Kasumi-1 (cell line): ENCODE results near the gene GFER.

Experiments used
- DNase-seq, 2 experiments: peaks; one replicate each; lab custom pipeline; 2025; lab: John Stamatoyannopoulos, UW

GFER gene

DNA sequence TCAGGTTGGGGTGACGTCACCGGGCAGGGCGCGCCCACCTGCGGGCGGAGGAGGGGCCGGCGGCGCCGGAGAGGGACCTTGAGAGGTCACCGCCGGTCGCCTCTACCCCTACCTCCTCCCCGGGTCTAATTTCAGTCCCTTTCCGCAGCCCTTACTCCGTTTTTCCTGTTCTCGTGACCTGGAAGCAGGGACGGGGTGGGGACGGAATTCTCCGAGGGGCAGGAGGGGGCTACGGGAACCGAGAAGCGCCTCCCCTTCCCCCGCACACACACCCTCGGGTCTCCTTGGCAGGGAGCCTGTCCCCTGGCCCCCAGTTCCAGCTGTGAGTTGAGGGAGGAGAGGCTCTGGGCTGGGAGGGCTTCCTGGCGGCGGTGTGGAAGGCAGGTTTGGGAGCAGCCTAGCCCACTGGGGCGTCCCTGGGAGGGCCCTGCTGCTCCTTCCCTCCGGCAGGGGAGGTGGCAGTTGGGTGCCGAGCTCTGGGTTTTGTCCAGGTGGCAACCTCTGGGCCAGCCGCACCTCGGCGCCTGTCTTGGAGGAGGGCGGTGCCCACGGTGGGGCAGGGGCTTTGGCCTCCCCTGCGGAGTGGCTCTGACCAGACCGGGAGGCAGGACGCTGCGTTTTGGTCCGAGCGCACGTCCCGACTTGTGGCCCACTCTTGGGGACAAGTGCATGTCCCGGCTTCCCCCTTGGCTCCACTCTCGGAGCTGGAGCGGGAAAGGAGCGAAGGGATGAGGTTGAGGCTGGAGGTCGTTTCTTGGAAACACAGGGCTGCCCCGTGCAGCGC is 6.5 kb downstream of the GFER start:
- DNase-seq: no peak

DNA sequence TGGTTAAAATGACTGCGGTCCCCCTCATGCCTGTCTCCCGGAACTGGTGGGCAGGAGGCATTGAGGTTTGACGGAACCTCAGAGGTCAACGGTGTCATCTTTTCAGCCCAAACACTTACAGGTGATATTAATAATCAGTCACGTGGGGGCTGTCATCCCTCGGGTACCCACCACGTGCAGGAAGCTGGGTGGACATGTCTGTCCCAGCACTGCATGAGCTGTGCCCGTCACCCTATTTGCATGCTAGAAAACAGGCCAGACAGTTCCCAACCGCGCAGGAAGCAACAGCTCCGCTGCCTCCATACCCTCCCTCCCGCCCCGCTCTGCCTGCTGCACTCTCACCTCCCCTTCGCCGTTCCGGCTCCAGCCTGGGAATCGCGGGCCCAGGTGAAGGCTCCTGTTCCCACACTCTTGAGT is 7.2 kb downstream of the GFER start:
- DNase-seq: peak in 1 of 2 experiments; percentile 2

DNA sequence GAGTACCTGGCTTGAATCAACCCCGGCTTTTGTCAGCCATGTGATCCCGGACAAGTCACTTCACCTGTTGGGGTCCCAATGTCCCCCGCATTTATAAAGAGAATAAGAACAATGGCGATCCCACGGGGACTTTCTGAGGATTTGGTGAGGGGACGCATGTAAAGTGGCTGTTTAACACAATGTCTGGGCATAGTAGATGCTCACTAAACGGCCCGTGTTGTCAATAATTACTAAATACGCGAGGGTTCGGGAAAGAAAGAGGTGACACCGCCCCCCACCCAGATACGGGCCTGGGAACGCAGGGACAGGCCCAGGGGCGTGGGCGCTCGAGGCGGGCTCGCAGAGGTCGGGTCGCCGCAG is 7.6 kb downstream of the GFER start:
- no peak for DNase-seq

DNA sequence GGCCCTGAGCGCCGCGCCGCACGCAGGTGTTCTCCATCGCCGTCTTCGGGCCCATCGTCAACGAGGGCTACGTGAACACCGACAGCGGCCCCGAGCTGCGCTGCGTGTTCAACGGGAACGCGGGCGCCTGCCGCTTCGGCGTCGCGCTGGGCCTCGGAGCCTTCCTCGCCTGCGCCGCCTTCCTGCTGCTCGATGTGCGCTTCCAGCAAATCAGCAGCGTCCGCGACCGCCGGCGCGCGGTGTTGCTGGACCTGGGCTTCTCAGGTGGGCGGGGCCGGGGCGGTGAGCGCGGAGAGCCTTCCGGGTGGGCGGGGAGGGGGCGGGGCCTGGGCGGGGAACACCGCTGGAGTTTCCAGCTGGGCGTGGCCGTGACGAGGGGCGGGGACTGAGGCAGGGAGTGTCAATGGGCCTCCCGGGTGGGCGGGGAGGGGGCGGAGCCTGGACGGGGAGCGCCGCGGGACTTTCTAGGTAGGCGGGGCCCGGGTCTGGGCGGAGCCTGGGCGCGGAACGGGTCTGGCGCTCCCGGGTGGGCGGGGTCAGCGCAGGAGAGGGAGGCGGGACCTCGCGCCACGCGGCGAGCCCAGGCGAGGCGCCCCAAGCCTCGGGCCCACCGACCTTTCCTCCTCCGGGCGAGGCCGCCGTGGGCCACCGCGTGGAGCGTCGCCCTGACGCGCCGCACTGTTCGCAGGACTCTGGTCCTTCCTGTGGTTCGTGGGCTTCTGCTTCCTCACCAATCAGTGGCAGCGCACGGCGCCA is 8.1 kb downstream of the GFER start:
- DNase-seq: peak in 1 of 2 experiments; percentile 23

DNA sequence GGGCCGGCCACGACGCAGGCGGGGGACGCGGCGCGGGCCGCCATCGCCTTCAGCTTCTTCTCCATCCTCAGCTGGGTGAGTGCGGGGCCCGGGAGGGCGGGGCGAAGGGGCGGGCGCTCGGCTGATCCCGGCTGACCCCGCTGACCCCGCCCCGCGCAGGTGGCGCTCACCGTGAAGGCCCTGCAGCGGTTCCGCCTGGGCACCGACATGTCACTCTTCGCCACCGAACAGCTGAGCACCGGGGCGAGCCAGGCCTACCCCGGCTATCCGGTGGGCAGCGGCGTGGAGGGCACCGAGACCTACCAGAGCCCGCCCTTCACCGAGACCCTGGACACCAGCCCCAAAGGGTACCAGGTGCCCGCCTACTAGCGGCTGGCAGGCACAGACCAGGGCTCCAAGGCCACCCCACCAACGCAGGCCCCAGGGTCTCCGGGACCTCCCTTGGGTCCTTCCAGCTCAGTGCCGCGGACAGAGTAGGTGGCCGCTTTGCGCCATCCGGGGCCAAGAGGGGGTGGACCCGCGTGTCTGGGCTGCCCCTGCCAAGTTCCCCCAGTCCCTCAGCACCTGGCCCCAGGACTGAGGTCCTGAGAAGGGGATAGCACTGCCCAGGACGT is 8.8 kb downstream of the GFER start:
- no peak for DNase-seq

DNA sequence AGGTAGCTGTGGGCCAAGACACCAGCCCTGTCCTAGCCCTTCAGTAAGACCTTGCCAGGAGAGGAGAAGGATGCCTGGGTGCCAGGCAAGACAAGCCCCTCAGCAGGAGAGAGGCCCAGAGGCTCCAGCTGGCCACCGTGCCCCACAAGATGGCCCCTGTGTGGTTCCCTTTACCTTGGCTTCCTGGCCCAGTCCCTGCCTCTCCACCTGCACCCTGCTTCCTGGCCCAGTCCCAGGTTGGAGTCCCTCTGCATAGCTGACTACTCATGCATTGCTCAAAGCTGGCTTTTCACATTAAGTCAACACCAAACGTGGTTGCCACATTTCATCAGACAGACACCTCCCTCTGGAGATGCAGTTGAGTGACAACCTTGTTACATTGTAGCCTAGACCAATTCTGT is 9.7 kb downstream of the GFER start:
- DNase-seq: no peak

DNA sequence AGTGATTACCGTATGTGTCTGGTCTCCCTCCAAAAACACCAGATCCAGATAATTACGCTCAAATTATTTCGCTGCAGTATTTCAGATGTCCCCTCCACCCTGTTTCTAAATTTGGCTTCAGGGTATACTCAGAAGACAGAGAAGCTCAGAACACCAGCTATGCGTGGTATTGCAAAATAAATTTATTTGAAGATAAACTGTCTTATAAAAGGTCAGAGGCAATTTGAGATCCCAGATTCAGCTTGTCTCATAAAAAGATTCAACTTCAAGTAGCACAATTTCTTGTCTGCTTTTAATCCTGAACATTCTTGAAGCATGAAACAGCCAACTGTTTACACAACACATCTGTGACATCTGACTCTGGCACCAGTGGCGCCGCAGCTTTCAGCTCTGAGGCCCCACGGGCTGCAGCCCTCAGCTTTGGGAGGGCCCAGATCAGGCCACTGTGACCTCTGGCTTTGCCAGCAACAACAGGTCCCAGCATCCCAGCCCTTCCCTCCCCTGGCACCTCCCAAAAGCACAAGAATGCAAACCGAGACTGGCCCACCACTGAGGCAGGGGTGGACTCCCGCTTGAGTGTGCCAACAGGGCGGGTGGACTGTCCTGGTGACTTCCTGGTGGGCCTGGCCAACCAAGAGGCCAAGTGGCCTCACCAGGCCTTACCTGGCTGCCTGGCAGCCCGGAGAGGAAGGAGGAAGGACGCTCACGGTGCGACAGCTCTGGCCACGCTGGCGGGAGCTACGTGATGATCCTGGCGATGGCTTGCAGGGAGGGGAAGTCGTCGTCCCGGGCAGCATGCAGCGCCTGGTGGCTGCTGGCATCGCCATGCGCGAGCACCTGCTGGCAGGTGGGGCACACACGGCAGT is 13.7 kb downstream of the GFER start:
- DNase-seq: no peak

DNA sequence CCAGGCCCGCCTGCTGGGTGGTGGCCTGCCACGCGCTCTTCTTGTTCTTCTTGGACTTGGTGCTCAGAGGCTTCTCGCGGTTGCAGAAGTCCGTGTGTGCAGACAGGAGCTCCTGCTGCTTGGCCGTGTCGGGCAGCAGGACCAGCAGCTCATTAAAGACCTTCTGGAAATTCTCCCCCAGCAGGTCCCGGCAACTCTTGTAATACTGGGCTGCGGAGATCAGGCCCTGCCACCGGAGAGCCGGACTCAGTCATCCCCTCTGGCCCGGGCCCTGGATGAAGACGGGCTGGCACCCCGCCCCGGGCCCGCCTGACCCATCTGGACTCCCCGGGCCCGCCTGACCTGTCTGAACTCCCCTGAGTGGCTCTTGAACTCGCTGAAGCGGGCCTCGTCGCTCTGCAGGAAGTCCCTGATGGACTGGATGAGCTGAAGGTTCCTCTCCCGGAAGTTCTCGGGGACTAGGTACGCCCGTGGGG is 14.4 kb downstream of the GFER start:
- no peak for DNase-seq

DNA sequence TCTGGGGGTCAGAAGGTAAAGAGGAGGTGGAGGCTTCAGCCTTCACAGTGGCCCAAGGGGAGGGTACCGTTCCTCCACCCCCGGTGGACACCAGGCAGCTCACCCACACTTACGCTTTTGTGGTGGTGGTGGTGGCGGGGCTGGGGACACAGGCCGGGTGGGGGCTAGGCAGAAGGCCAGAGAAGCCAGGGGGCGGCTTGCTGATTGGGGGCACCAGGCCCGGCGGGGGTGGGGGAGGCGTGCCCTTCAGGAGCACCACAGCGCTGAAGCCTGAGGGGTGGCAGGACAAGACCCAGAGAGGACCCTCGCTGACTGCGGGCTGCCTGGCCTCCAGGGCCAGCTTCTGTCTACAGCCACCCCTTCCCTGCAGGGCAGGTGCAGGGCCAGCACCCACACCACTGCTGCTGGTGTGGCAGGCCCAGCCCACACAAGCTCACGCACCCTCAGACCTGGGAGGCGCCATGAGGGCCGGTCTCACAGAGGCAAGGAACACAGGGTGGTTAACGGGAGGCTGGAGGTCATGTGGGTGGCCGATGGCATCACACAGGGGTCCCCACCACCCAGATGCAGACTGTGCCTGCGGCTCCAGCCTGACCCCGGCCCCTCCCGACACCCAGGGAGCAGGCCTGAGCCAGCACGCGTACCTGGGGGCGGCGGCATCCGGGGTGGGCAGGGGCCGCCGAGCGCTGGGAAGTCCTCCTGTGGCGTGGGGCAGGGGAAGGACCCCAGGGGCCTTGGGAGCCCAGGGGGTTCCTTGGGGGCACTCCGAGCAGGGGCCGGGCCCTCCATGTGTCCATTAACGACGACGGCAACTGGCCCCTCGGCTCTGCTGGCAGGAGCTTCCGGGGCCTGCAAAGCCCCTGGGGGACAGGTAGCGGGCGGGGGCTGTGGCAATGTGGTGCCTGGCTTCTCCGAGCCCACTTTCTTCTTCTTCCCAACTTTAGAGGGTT is 15.1 kb downstream of the GFER start:
- no peak for DNase-seq

DNA sequence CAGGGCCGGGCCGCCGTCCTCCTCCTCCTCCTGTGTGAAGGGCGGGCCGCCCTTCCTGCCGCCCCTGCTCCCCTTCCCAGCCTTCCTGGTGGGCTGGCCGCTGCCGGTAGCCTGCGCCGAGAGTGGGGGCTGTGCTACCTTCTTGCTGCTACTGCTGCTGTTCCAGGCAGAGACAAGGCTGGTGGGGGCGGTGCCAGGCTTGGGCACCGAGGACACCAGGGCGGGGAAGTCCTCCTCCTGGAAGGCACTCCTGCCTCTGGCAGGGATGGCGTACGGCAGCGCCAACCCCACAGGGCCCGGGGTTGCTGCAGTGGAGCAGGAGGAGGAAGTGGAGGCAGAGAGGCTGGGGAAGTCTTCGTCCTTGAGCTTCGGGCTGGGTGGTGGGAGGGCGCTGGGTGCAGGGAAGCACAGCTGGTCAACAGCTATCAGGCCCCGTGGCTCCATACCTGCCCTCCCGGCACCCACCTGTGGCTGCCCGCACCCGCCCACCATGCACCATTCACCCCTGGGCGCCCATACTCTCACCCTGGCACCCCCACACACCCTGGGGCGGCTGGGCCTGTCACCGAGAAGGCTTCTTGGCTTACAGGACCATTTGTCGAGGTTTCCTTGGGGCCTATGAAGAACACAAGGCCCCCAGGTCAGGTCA is 16.0 kb downstream of the GFER start:
- DNase-seq: no peak

DNA sequence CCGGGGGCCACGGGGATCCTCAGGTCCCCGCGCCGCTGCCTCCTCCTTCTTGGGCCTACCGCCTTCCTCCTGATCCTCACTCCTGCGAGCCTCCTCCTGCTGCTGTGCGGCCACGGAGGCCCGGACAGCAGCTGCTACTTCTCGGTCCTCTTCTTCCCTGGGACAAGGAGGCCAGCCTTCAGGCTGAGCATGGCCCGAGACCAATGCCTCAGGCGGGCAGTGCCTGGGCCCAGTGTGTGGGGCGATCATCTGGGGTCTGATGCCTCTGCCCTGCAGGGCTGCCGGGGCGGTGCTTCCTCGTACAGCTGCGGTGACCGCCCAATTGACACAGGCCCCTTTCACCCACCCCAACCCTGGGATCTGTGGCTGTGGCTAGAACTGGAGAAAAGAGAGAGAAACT is 17.0 kb downstream of the GFER start:
- no peak for DNase-seq

DNA sequence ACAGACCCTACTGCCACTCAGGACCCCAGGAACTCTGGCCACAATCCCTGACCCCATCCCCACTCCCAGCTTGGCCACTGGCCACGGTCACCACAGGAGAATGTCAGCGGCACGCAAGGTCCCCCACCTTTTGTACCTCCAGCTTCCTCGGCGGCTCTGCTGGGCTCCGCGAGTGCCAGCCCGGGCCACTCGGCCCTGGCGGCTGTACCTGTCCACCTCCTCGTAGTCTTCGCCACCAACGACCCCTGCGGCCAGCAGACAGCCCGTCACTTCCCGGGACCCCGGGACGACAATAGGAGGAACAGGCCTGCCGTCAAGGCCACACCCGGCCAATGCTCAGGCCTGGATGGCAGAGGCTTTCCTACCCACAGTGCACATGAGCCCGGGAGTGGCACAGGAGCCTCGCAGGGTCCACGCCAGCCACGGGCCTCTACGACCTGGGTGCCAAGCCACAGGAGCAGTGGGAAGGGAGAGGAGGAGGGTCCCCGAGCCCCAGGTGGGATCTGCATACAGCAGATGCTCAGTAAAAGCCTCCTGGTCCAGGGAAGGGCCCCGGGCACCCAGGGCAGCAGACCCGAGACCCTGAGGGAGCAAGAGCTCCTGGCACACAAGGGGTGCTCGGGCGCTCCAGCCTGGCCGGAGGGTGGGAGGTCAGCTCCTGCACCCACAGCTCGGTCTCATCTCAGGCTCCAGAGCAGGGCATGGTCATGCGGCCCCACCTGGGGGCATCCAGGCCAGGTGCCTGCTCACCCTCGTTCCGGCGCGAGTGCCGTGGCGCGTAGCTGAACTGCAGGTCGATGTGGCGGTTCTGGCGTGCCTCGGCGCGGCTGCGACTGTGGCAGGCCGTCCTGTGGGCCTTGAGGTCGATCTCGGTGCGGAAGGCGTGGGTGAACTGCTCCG is 17.7 kb downstream of the GFER start:
- no peak for DNase-seq

DNA sequence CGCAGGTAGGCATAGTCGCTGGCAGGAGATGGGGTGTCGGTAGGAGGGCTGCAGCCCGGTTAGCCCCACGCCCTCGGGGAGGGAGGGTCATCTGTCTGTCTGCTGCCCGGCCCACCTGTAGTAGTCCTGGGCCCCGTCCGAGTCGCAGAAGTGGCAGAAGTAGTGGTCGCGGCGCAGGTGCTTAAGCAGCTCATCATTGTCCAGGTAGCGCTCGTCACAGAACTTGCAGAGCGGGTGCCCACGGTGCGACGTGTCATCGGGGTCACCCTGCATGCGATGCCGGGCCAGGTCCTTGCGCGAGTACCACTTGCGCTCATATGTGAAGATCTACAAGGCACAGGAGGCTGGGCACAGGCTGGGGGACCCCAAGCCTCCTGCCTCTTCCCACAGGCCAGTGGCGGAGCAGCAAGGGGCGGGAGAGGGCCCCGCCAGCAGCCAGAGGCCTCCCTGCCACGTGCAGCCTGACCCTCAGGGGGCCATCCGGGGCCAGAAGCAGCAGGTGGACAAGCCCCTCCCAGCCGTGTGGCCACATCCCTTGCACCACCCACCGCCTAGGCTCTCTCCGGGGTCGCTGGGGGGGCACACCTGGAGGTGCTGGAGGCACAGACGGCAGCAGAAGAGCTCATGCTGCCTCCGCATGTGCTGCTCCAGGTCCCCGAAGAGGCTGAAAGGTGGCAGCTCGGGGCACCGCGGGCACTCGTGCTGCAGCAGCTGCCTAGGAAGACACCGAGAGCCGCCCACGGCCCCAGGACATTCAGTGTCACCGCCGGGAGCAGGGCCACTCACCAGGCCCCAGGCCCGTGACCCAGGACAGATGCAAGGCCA is 18.6 kb downstream of the GFER start:
- no peak for DNase-seq

DNA sequence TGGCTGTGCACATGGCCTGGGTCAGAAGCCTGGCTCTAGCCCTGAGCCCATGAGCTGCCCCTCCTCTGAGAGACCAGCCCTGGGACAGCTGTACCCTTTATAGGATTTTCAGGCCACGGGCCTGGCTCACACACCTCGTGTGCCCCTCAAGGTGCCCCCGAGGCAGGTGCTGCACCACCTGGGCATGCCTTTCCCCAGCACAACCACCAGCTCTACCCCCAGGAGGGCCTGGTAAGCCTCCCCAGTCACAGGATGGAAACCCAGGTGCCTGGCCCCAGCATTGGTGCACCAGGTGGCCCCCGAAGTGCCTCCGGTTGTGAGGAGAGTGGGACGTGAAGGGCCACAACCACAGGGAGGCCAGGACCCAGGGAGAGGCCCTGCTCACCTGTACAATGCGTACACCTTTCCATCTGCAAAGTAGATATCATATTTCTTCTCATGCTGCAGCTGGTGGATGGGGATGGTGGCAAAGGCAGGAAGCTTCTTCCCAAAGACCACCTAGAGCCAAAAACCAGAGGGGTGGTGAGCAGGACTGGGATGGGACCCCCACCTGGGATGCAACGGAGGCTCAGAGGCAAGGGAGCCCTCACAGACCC is 19.3 kb downstream of the GFER start:
- no peak for DNase-seq

DNA sequence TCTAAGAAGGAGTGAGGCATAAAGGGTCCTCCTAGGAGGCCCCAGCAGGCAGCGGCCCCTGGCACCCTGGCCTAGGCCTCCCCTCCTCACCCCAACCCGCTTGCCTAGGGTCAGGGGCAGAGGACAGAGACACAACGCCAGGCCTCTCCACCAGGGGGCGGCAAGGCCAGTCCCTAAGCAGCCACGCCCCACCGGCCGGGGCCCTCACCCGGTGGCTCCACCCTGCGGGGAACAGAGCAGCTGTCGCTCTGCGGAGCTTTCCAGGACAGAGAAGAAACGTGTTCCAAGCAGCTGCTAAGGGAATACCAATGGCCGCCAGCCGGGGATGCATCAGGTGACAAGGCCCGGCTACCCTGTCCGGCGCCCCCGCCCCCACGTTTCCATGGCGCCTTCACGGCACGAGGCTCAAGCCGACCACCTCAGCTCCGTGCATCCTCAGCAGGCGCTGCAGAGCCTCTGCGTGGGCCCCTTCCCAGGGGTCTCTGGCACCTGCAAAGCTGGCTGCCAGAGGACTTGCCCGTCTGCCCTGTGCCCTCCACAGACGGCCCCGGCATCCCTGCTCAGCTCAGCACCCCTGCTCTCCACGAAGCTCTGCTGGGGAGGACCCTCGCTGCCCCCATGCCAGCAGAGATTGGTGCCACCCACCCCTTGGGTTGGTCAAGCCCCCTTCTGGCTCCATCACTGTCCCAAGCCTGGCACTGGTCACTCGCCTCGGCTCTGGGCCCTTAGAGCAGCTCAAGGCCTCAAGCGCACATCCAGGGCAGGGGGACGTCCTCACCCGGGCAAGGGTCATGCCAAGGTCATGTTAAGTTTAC is 20.0 kb downstream of the GFER start:
- DNase-seq: peak; percentile 59 to 60

DNA sequence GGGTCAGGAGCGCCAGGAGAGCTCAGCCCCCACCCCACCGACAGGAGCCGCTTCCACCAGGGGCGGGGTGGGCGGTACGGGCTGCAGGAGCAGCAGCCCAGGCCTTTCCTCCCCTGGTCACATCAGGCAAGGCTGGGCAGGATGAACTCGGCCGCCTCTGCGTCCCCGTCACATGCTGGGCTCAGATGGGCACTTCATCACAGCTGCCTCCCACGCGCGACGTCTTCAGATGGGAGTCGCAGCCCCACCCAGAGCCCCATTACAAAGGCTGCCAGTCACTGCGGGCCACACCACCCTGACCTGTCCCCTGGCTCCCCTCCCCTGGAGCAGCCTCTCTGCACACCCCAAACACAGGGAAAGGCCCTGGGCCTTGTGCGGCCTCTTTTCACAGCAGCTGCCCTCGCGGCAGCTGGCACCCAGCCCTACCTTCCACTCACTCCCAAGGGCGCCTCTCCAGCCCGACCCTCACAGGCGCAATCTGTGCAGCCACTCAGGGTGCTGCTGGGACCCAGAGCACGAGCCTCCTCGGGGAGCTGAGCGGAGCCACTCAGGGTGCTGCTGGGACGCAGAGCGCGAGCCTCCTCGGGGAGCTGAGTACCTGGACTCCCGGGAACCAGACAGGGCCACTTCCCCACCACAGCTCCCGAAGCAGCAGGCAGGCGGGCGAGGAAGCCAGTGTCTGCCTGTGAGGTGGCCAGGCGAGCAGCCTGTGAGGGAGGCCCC is 21.0 kb downstream of the GFER start:
- no peak for DNase-seq
